ENCODE measurements around the gene CCDC40. TPM values are rescaled to one million over a fixed set of nuclear protein-coding genes. Genes with fewer than 3 reads are reported as not detected.

The CCDC40 gene
- total RNA-seq, 1 experiment from 2014 or later: 16.3 TPM

DNA sequence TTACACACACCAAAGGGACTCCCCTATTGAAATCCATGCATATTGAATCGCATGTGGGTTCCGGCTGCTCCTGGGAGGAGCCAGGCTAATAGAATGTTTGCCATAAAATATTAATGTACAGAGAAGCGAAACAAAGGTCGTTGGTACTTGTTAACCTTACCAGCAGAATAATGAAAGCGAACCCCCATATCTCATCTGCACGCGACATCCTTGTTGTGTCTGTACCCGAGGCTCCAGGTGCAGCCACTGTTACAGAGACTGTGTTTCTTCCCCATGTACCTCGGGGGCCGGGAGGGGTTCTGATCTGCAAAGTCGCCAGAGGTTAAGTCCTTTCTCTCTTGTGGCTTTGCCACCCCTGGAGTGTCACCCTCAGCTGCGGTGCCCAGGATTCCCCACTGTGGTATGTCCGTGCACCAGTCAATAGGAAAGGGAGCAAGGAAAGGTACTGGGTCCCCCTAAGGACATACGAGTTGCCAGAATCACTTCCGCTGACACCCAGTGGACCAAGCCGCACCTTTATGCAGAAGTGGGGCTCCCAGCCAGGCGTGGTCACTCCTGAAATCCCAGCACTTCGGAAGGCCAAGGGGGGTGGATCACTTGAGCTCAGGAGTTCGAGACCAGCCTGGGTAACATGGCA is 67.1 kb downstream of the CCDC40 start (continued):
- TF ChIP-seq HMGXB4 (CRISPR knock-in tag; IDR thresholded peaks at IDR 0.05) (no peak), GABPB1 (CRISPR knock-in tag; IDR thresholded peaks at IDR 0.05) (no peak), TP53 (CRISPR knock-in tag; IDR thresholded peaks at IDR 0.05) (no peak), ELF4 (CRISPR knock-in tag; IDR thresholded peaks at IDR 0.05; ENCODE audit: low read depth) (no peak)

GRCh38 chr17:80104321-80104955 is 68.0 kb downstream of the CCDC40 start:
- CTCF ChIA-PET: interaction anchor here (0.8 to 1.8 kb wide), 3 partner anchors 20 to 111 kb away, joined by 3 to 11 read pairs (median 5); no protein-coding TSS in a partner anchor
- no peak overlapping the region for H3K4me3 Mint-ChIP-seq
- ATAC-seq: no peak

DNA sequence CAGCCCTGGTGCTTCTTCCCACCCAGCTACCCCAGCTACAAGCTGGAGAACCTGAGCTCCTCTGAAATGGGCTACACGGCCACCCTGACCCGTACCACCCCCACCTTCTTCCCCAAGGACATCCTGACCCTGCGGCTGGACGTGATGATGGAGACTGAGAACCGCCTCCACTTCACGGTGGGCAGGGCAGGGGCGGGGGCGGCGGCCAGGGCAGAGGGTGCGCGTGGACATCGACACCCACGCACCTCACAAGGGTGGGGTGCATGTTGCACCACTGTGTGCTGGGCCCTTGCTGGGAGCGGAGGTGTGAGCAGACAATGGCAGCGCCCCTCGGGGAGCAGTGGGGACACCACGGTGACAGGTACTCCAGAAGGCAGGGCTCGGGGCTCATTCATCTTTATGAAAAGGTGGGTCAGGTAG is 68.5 kb downstream of the CCDC40 start:
- H3K9me3 Mint-ChIP-seq: no peaks in the 10 kb centered on the region
- peaks cover 17% of the 10 kb centered on the region for H3K4me1 Mint-ChIP-seq
- H3K27me3 Mint-ChIP-seq (ENCODE audit: low read depth): peaks cover 7% of the 10 kb centered on the region; the same call in 1 of the 2 replicates
- ChIA-PET CTCF (interaction anchor here (0.6 to 1.8 kb wide), 4 partner anchors 19 to 1364 kb away, joined by 3 to 11 read pairs (median 4); no protein-coding TSS in a partner anchor), POLR2A (no interaction called here)
- no peak for DNase-seq (ENCODE audit: low spot score)
- no peak overlapping the region for H3K27ac Mint-ChIP-seq
- no peak overlapping the region for H3K4me3 Mint-ChIP-seq
- TF ChIP-seq, protein P1, sequence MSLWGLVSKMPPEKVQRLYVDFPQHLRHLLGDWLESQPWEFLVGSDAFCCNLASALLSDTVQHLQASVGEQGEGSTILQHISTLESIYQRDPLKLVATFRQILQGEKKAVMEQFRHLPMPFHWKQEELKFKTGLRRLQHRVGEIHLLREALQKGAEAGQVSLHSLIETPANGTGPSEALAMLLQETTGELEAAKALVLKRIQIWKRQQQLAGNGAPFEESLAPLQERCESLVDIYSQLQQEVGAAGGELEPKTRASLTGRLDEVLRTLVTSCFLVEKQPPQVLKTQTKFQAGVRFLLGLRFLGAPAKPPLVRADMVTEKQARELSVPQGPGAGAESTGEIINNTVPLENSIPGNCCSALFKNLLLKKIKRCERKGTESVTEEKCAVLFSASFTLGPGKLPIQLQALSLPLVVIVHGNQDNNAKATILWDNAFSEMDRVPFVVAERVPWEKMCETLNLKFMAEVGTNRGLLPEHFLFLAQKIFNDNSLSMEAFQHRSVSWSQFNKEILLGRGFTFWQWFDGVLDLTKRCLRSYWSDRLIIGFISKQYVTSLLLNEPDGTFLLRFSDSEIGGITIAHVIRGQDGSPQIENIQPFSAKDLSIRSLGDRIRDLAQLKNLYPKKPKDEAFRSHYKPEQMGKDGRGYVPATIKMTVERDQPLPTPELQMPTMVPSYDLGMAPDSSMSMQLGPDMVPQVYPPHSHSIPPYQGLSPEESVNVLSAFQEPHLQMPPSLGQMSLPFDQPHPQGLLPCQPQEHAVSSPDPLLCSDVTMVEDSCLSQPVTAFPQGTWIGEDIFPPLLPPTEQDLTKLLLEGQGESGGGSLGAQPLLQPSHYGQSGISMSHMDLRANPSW (CRISPR knock-in tag; conservative IDR thresholded peaks at IDR 0.05; ENCODE audit: low read depth): no peak
- TF ChIP-seq, protein P2, sequence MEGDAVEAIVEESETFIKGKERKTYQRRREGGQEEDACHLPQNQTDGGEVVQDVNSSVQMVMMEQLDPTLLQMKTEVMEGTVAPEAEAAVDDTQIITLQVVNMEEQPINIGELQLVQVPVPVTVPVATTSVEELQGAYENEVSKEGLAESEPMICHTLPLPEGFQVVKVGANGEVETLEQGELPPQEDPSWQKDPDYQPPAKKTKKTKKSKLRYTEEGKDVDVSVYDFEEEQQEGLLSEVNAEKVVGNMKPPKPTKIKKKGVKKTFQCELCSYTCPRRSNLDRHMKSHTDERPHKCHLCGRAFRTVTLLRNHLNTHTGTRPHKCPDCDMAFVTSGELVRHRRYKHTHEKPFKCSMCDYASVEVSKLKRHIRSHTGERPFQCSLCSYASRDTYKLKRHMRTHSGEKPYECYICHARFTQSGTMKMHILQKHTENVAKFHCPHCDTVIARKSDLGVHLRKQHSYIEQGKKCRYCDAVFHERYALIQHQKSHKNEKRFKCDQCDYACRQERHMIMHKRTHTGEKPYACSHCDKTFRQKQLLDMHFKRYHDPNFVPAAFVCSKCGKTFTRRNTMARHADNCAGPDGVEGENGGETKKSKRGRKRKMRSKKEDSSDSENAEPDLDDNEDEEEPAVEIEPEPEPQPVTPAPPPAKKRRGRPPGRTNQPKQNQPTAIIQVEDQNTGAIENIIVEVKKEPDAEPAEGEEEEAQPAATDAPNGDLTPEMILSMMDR (IDR thresholded peaks at IDR 0.05): no peak
- no peaks in the 10 kb centered on the region for H3K36me3 Mint-ChIP-seq
- no peak for ATAC-seq

More at GRCh38 chr17:80104321-80104955, 68.0 kb downstream of the CCDC40 start:
- Mint-ChIP-seq H3K4me1 (peaks cover 17% of the 10 kb centered on the region), H3K27me3 (ENCODE audit: low read depth) (peaks cover 11% of the 10 kb centered on the region), H3K9me3 (no peaks in the 10 kb centered on the region), H3K36me3 (no peaks in the 10 kb centered on the region), H3K27ac (no peak overlapping the region)
- POLR2A ChIA-PET: interaction anchor here (1.3 kb wide), 1 partner anchor 8 kb away, joined by 3 read pairs; no protein-coding TSS in a partner anchor
- no peak for TF ChIP-seq MLX (CRISPR knock-in tag; IDR thresholded peaks at IDR 0.05)
- TF ChIP-seq CBFB (CRISPR knock-in tag; IDR thresholded peaks at IDR 0.05; ENCODE audit: low read depth): no peak
- TF ChIP-seq, protein P3, sequence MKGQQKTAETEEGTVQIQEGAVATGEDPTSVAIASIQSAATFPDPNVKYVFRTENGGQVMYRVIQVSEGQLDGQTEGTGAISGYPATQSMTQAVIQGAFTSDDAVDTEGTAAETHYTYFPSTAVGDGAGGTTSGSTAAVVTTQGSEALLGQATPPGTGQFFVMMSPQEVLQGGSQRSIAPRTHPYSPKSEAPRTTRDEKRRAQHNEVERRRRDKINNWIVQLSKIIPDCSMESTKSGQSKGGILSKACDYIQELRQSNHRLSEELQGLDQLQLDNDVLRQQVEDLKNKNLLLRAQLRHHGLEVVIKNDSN (CRISPR knock-in tag; IDR thresholded peaks at IDR 0.05): no peak
- TF ChIP-seq RORB (CRISPR knock-in tag; IDR thresholded peaks at IDR 0.05): no peak
- no peak for TF ChIP-seq ATF1 (CRISPR knock-in tag; IDR thresholded peaks at IDR 0.05)
- DNase-seq (ENCODE audit: low spot score): no peak

All from WTC11 (cell line).